HG02884 (cell line): ENCODE measurements around the gene TRIP11.

Experiments
- ATAC-seq: cut with Tn5 transposase; IDR thresholded peaks from one replicate; pipeline ENCODE4 v1.9.1; 2021; ENCODE audit warnings: mild to moderate bottlenecking, moderate library complexity; ENCODE audit not compliant: unreplicated experiment

TRIP11 gene

DNA sequence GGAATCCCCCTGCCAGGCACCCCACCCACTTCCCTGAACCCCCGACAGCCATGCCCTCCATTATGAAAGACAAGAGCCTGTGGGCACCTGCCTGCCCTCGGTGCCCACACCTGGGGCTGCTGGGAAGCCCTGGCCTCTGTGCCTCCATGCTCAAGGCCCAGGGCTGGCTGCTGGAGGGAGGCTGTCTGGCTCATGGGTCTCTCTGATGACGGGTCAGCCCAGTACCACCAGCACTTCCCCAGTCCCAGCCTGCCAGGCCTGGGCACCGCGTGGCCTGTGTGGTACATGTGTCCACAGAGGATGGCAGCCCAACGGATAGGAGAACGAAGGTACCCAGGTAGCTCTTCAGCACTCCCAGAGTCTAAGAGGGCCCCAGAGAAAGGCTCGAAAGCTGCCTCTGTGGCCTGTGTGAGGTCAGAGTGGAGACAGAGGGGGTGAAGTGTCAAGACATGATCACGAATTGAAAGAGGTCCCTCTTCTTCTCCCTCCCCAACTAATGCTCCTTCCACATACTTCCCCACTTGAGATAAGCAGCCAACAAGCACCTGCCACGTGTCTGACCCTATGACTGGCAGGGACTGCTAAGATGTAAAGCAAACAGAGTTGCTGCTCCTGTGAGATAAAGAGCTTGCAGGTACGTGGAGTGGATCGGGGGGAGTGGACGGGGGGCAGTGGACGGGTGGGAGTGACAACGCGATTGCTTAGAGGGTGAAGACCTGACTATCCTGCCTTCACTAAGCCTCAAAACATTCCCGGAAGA is 113.5 kb downstream of the TRIP11 start:
- no peak for ATAC-seq

DNA sequence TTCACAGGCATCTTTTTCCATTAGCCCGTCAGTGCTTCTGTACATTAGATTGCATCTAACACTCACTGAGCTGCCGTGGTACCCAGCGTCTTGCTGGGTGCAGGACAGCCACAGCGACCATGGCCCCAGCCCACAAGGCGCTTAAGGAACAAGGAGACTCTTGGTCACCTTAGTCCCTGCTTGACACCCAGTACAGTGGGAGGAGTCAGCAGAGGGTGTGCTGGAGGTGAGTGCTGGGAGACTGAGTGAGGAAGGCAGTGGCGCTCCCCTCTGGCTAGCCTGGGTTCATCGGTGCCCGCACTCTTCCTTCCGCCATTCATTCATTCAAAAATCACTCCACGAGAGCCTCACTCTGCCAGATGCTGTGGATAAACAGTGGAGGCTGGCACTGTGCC is 114.1 kb downstream of the TRIP11 start:
- ATAC-seq: no peak

DNA sequence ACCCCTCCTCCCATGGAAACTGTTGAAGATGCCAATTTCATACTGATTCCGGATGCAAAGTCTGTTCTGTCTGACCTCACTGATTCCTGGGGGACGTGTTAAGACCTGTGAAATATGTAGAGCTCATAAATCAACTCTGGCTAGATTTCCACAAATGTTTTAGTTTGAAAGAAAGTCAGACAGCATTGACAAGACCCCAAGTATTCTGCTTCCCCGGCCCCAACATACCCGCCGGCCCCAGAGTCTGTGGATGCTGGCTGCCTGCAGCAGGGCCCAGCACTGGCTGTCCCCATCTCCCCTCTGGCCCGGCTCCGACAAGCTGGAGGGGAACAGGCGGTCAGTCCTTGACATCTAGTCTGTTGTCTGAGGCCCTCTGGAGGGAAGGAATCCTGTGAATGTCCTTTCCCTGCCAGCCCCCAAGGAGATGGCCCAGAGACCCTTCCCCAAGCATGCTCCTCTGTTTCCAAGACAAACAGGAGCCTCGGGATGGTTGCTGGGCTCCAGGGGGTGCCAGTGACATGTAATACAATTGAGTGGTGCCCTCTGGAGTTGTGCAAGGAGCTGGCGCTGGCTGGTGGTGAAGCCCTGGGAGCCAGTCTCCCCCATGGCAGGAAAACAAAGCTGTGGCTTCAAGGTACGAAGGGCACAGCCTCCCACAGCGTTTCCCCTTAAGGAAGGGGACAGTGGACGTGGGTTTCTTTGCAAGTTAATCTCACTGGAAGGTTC is 114.7 kb downstream of the TRIP11 start:
- no peak for ATAC-seq

DNA sequence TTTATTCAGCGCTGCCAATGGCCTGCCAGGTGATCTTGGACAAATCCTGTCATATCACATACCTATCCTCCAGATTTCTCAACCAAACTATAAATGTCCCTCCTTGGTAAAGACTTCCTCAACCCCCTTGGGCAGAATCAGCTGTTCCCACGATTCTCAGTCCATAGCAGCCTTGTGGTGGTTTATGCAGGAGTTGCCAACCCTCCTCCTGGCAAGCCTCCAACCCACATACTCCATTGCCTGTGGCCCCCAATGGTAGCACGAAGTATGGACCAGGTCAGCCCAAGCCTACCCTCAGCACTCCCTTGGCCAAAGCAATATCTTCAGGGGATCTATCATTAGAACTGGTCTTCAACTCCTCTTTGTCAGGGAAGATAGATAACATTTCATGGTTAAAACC is 119.3 kb downstream of the TRIP11 start:
- ATAC-seq: no peak

GRCh38 chr14:91919814-91920213 is 120.0 kb downstream of the TRIP11 start:
- no peak for ATAC-seq

- ATAC-seq: no peak
Observed at GRCh38 chr14:91918186-91918883, 121.5 kb downstream of the TRIP11 start.
